Measurements from ENCODE around the gene OR1J1. TPM values are rescaled to one million over a fixed set of nuclear protein-coding genes. Genes with fewer than 3 reads are reported as not detected.

The OR1J1 gene
- total RNA-seq, 4 donors from 2014 or later = not detected

DNA sequence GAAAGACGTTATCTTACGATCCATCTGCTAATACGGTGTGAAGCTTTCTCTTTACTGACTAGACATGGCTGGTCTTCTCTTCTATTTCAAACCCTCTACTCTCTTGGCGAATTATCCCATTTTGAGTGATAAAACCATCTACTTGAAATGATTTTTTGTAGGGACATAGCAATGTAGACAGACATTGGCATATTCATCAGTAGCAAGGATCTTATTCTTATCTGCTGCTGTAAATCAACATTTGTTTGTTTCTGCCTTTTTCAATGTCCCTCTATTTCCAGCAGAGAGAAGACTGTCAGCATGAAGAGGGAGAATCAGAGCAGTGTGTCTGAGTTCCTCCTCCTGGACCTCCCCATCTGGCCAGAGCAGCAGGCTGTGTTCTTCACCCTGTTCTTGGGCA lies 41.1 kb upstream of the OR1J1 start, which contains the start of gene OR1J4:
TSS of gene OR1J4 (plus strand) at position 301 of the 400 bp plus-strand sequence. CDS start at position 301, 0 bp downstream.
- H3K4me3 ChIP-seq = no peak within 1 kb of the TSS
- no peaks in the 10 kb centered on the region for H3K9me3 ChIP-seq
- in situ Hi-C loops (cut with MboI; ENCODE audit: low pct_ligation_motif_present in 1 of 4, low pct_unique_long_range_greater_than_20kb in 1 of 4, low sequenced_read_pairs in 3 of 4) = no loop called here
- H3K4me1 ChIP-seq = no peaks in the 10 kb centered on the region
- no peak within 1 kb of the TSS for H3K27ac ChIP-seq
- TF ChIP-seq, protein P1, sequence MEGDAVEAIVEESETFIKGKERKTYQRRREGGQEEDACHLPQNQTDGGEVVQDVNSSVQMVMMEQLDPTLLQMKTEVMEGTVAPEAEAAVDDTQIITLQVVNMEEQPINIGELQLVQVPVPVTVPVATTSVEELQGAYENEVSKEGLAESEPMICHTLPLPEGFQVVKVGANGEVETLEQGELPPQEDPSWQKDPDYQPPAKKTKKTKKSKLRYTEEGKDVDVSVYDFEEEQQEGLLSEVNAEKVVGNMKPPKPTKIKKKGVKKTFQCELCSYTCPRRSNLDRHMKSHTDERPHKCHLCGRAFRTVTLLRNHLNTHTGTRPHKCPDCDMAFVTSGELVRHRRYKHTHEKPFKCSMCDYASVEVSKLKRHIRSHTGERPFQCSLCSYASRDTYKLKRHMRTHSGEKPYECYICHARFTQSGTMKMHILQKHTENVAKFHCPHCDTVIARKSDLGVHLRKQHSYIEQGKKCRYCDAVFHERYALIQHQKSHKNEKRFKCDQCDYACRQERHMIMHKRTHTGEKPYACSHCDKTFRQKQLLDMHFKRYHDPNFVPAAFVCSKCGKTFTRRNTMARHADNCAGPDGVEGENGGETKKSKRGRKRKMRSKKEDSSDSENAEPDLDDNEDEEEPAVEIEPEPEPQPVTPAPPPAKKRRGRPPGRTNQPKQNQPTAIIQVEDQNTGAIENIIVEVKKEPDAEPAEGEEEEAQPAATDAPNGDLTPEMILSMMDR (IDR thresholded peaks at IDR 0.05) = no peak
- TF ChIP-seq POLR2AphosphoS5 (IDR thresholded peaks at IDR 0.05) (no peak), EP300 (IDR thresholded peaks at IDR 0.05; ENCODE audit: low read depth) (no peak), POLR2A (IDR thresholded peaks at IDR 0.05) (no peak)
- 77 to 85% methylated on average over 4 of the region's 4 CpGs for WGBS, 2 donors (ENCODE audit: low coverage in 1 of 2)
- intact Hi-C loops (cut with DNase I; ENCODE audit: low total_unique reads) = no loop called here
- DNase-seq = no peak
- H3K36me3 ChIP-seq = no peaks in the 10 kb centered on the region
- H3K27me3 ChIP-seq = no peaks in the 10 kb centered on the region

DNA sequence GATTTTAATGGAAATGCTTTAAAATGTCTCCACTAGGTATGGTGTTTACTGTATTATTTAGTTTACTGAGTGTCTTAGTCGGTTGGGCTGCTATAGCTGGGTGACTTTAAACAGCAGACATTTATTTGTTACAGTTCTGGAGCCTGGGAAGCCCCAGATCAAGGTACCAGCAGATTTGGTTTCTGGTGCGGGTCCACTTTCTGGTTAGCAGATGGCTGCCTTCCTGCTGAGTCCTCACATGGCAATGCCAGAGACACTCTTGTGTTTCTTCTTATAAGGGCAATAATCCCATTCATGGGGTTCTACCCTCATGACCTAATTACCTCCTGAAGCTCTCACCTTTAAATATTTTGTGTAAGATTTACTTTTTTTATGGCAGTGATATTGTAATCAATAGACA lies 40.5 kb upstream of the OR1J1 start:
- in situ Hi-C loops (cut with MboI; ENCODE audit: low pct_ligation_motif_present in 1 of 4, low pct_unique_long_range_greater_than_20kb in 1 of 4, low sequenced_read_pairs in 3 of 4) = no loop called here
- WGBS, 2 donors (ENCODE audit: low coverage in 1 of 2) = 20 to 73% methylated on average over 1 to 2 of the region's 2 CpGs

DNA sequence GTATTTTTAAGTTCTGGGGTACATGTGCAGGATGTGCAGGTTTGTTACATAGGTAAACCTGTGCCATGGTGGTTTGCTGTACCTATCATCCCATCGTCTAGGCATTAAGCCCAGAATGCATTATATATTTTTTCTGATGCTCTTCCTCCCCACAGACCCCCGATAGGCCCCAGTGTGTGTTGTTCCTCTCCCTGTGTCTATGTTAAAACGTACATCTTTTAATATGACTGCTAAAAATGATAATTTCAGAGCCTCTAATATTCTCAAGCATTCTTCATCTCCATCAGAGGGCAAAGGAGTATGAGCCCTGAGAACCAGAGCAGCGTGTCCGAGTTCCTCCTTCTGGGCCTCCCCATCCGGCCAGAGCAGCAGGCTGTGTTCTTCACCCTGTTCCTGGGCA lies 32.8 kb upstream of the OR1J1 start, which contains the start of gene OR1J2:
TSS of gene OR1J2 (plus strand) at position 301 of the 400 bp plus-strand sequence. CDS start at position 301, 0 bp downstream.
- no peak within 1 kb of the TSS for H3K4me3 ChIP-seq
- H3K4me1 ChIP-seq = no peaks in the 10 kb centered on the region
- H3K27ac ChIP-seq = no peak within 1 kb of the TSS
- no peaks in the 10 kb centered on the region for H3K27me3 ChIP-seq
- H3K9me3 ChIP-seq = no peaks in the 10 kb centered on the region
- in situ Hi-C loops (cut with MboI; ENCODE audit: low pct_ligation_motif_present in 1 of 4, low pct_unique_long_range_greater_than_20kb in 1 of 4, low sequenced_read_pairs in 3 of 4) (no loop called here), intact Hi-C loops (cut with DNase I; ENCODE audit: low total_unique reads) (no loop called here)
- 75 to 78% methylated on average over 5 to 6 of the region's 6 CpGs for WGBS, 2 donors (ENCODE audit: low coverage in 1 of 2)
- no peak for DNase-seq
- no peaks in the 10 kb centered on the region for H3K36me3 ChIP-seq
- no peak for TF ChIP-seq POLR2A (IDR thresholded peaks at IDR 0.05)
- no peak for TF ChIP-seq EP300 (IDR thresholded peaks at IDR 0.05; ENCODE audit: low read depth)
- TF ChIP-seq POLR2AphosphoS5 (IDR thresholded peaks at IDR 0.05) = no peak
- TF ChIP-seq, protein P1 (IDR thresholded peaks at IDR 0.05) = no peak

More for the DNA sequence above, 40.5 kb upstream of the OR1J1 start:
- no peak overlapping the region for H3K4me3 ChIP-seq
- H3K27ac ChIP-seq = no peak overlapping the region
- intact Hi-C loops (cut with DNase I; ENCODE audit: low total_unique reads) = no loop called here
- no peaks in the 10 kb centered on the region for H3K36me3 ChIP-seq
- no peak for DNase-seq
- no peaks in the 10 kb centered on the region for H3K9me3 ChIP-seq
- no peaks in the 10 kb centered on the region for H3K27me3 ChIP-seq
- TF ChIP-seq POLR2A (IDR thresholded peaks at IDR 0.05) (no peak), POLR2AphosphoS5 (IDR thresholded peaks at IDR 0.05) (no peak), EP300 (IDR thresholded peaks at IDR 0.05; ENCODE audit: low read depth) (no peak)
- TF ChIP-seq, protein P1 (IDR thresholded peaks at IDR 0.05) = no peak
- H3K4me1 ChIP-seq = no peaks in the 10 kb centered on the region

DNA sequence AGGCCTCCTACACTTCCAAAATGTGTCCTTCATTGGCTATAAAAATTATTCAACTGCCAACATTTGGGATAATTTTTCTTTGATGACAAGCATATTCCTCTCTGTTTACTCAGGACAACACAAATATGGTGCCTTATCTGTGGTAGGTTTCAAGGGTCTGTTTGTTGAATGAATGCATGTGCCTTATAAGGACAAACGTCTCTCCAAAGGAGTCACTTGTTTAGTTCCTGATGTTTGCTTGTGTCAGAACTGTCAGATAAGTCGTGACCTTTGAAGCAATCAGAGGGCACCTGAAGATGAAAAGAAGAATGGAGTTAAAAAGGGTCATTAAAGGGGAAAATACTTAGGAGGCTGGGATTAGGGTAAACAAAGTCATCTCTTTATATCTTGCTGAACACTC lies 29.2 kb upstream of the OR1J1 start:
- H3K4me3 ChIP-seq = no peak overlapping the region
- H3K27me3 ChIP-seq = no peaks in the 10 kb centered on the region
- H3K9me3 ChIP-seq = no peaks in the 10 kb centered on the region
- no peak for TF ChIP-seq EP300 (IDR thresholded peaks at IDR 0.05; ENCODE audit: low read depth)
- TF ChIP-seq POLR2AphosphoS5 (IDR thresholded peaks at IDR 0.05) = no peak
- TF ChIP-seq, protein P1 (IDR thresholded peaks at IDR 0.05) = no peak
- DNase-seq = no peak
- WGBS, 2 donors (ENCODE audit: low coverage in 1 of 2) = 27 to 42% methylated on average over 2 of the region's 2 CpGs
- no peak overlapping the region for H3K27ac ChIP-seq
- H3K36me3 ChIP-seq = no peaks in the 10 kb centered on the region
- in situ Hi-C loops (cut with MboI; ENCODE audit: low pct_ligation_motif_present in 1 of 4, low pct_unique_long_range_greater_than_20kb in 1 of 4, low sequenced_read_pairs in 3 of 4) = no loop called here
- H3K4me1 ChIP-seq = no peaks in the 10 kb centered on the region
- intact Hi-C loops (cut with DNase I; ENCODE audit: low total_unique reads) = no loop called here

All from transverse colon (tissue), 4 donors.